Measurements from ENCODE around the gene TMEM217.

DNA sequence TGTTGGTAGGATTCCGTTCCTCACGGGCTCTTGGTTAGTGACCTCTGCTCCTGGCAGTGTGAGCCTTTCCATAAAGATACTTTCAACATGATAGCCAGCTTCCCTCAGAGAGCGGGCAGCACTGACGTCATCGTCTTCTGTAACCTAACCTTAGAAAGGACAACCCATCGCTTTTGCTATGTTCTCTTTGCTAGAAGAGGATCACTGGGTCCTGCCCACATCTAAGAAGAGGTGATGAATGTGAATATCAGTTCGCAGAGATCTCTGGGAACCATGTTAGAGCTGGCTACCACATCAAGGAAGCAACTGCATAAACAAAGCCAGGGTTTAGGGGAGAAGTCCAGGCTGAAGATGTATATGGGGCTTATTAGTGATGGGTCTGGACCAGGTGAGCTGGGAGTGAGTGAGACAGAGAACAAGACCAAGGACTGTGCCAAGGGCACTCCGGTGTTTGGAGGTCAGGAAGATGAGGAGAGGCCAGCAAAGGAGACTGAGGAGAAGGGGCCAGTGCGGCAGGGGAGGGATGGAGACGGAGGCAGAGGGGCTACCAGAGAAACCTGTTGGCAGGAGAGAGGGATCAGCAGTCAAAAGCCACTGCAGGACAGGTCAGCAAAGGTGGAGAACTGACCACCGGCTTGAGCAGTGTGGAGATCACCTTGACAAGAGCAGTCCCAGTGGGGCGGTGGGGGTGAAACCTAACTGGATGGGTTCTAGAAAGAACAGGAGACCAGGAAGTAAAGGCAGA, 48.3 kb downstream of the TMEM217 start:
- TF ChIP-seq, protein P1, sequence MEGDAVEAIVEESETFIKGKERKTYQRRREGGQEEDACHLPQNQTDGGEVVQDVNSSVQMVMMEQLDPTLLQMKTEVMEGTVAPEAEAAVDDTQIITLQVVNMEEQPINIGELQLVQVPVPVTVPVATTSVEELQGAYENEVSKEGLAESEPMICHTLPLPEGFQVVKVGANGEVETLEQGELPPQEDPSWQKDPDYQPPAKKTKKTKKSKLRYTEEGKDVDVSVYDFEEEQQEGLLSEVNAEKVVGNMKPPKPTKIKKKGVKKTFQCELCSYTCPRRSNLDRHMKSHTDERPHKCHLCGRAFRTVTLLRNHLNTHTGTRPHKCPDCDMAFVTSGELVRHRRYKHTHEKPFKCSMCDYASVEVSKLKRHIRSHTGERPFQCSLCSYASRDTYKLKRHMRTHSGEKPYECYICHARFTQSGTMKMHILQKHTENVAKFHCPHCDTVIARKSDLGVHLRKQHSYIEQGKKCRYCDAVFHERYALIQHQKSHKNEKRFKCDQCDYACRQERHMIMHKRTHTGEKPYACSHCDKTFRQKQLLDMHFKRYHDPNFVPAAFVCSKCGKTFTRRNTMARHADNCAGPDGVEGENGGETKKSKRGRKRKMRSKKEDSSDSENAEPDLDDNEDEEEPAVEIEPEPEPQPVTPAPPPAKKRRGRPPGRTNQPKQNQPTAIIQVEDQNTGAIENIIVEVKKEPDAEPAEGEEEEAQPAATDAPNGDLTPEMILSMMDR (IDR thresholded peaks at IDR 0.05), result no peak
- no peak for TF ChIP-seq POLR2A (IDR thresholded peaks at IDR 0.05)
